PC-3 (cell line): ENCODE data around the gene TENM4.

Experiments
- CTCF ChIP-seq: fragments of 300-600 bp; sonication (generic); conservative IDR thresholded peaks from 2 replicates; pipeline ENCODE4 v1.5.1; 2017; ENCODE audit warnings: antibody characterized with exemption, low read depth, mild to moderate bottlenecking, low read length
- EZH2 ChIP-seq: fragments of 300-600 bp; sonication (generic); IDR thresholded peaks from one replicate; pipeline ENCODE4 v1.6.1; 2017; ENCODE audit warnings: antibody characterized with exemption, mild to moderate bottlenecking, low read length; ENCODE audit not compliant: unreplicated experiment
- EZH2phosphoT487 ChIP-seq: fragments of 300-600 bp; sonication (generic); IDR thresholded peaks from 2 replicates; pipeline ENCODE4 v1.6.1; 2018; ENCODE audit warnings: mild to moderate bottlenecking, antibody characterized with exemption, low read length, borderline replicate concordance

GRCh38 chr11:79382301-79383050 lies 58.4 kb downstream of the TENM4 start:
- TF ChIP-seq CTCF, result no peak
- TF ChIP-seq EZH2, result no peak
- TF ChIP-seq EZH2phosphoT487, result no peak
